Measurements from ENCODE around the gene XYLT1.
A peak's percentile ranks its signal among the peaks of the same experiment; 100 is the strongest.
"Not testable (repeated sequence)": the region's sequence is repeated elsewhere in the genome, so short reads cannot be mapped to it uniquely, and the experiment has no call there.

XYLT1 gene

GRCh38 chr16:17503331-17503730, 32.6 kb upstream of the XYLT1 start:
- H3K27ac Mint-ChIP-seq = no peak overlapping the region
- H3K36me3 Mint-ChIP-seq (ENCODE audit: low read depth) = no peaks in the 10 kb centered on the region
- no peak overlapping the region for H3K4me3 Mint-ChIP-seq
- H3K27me3 Mint-ChIP-seq (ENCODE audit: low read depth) = peaks cover 13% of the 10 kb centered on the region
- no peaks in the 10 kb centered on the region for H3K9me3 Mint-ChIP-seq
- DNase-seq (ENCODE audit: low spot score) = no peak
- no peaks in the 10 kb centered on the region for H3K4me1 Mint-ChIP-seq (ENCODE audit: low read depth)

- no peak overlapping the region for H3K4me3 Mint-ChIP-seq
- H3K9me3 Mint-ChIP-seq = no peaks in the 10 kb centered on the region
- no peaks in the 10 kb centered on the region for H3K36me3 Mint-ChIP-seq (ENCODE audit: low read depth)
Observed at GRCh38 chr16:17501321-17501720, 30.6 kb upstream of the XYLT1 start.

GRCh38 chr16:17499223-17499902, 28.6 kb upstream of the XYLT1 start:
- H3K36me3 Mint-ChIP-seq (ENCODE audit: low read depth) = no peaks in the 10 kb centered on the region
- H3K4me3 Mint-ChIP-seq = no peak overlapping the region
- no peaks in the 10 kb centered on the region for H3K9me3 Mint-ChIP-seq
- DNase-seq (ENCODE audit: low spot score) = no peak
- peaks cover 19% of the 10 kb centered on the region for H3K27me3 Mint-ChIP-seq (ENCODE audit: low read depth)
- H3K27ac Mint-ChIP-seq = no peak overlapping the region
- no peaks in the 10 kb centered on the region for H3K4me1 Mint-ChIP-seq (ENCODE audit: low read depth)

More at GRCh38 chr16:17501321-17501720, 30.6 kb upstream of the XYLT1 start:
- Mint-ChIP-seq H3K27me3 (ENCODE audit: low read depth) (peaks cover 13% of the 10 kb centered on the region), H3K4me1 (ENCODE audit: low read depth) (no peaks in the 10 kb centered on the region), H3K27ac (no peak overlapping the region)
- no peak for DNase-seq (ENCODE audit: low spot score)

- no peak overlapping the region for H3K27ac Mint-ChIP-seq
- H3K4me3 Mint-ChIP-seq = no peak overlapping the region
- no peaks in the 10 kb centered on the region for H3K4me1 Mint-ChIP-seq (ENCODE audit: low read depth)
Observed at GRCh38 chr16:17497648-17498047, 26.9 kb upstream of the XYLT1 start.

GRCh38 chr16:17496891-17497290, 26.1 kb upstream of the XYLT1 start:
- no peak for DNase-seq (ENCODE audit: low spot score)
- Mint-ChIP-seq H3K27me3 (ENCODE audit: low read depth) (peaks cover 19% of the 10 kb centered on the region), H3K9me3 (no peaks in the 10 kb centered on the region), H3K27ac (no peak overlapping the region), H3K36me3 (ENCODE audit: low read depth) (no peaks in the 10 kb centered on the region), H3K4me3 (no peak overlapping the region), H3K4me1 (ENCODE audit: low read depth) (no peaks in the 10 kb centered on the region)

More at GRCh38 chr16:17497648-17498047, 26.9 kb upstream of the XYLT1 start:
- DNase-seq (ENCODE audit: low spot score) = no peak
- peaks cover 19% of the 10 kb centered on the region for H3K27me3 Mint-ChIP-seq (ENCODE audit: low read depth)
- H3K36me3 Mint-ChIP-seq (ENCODE audit: low read depth) = no peaks in the 10 kb centered on the region
- H3K9me3 Mint-ChIP-seq = no peaks in the 10 kb centered on the region

GRCh38 chr16:17493012-17493411, 22.3 kb upstream of the XYLT1 start:
- Mint-ChIP-seq H3K9me3 (no peaks in the 10 kb centered on the region), H3K27me3 (ENCODE audit: low read depth) (peaks cover 25% of the 10 kb centered on the region), H3K4me3 (no peak overlapping the region), H3K27ac (no peak overlapping the region), H3K4me1 (ENCODE audit: low read depth) (no peaks in the 10 kb centered on the region), H3K36me3 (ENCODE audit: low read depth) (no peaks in the 10 kb centered on the region)
- DNase-seq (ENCODE audit: low spot score) = no peak

GRCh38 chr16:17491140-17491662, 20.4 kb upstream of the XYLT1 start:
- H3K4me1 Mint-ChIP-seq (ENCODE audit: low read depth) = no peaks in the 10 kb centered on the region
- H3K27ac Mint-ChIP-seq = no peak overlapping the region
- DNase-seq (ENCODE audit: low spot score) = no peak
- no peaks in the 10 kb centered on the region for H3K9me3 Mint-ChIP-seq
- H3K27me3 Mint-ChIP-seq (ENCODE audit: low read depth) = peaks cover 27% of the 10 kb centered on the region
- no peaks in the 10 kb centered on the region for H3K36me3 Mint-ChIP-seq (ENCODE audit: low read depth)
- no peak overlapping the region for H3K4me3 Mint-ChIP-seq

GRCh38 chr16:17488506-17488905, 17.7 kb upstream of the XYLT1 start:
- DNase-seq (ENCODE audit: low spot score) = no peak
- no peaks in the 10 kb centered on the region for H3K36me3 Mint-ChIP-seq (ENCODE audit: low read depth)
- H3K4me3 Mint-ChIP-seq = no peak overlapping the region
- H3K4me1 Mint-ChIP-seq (ENCODE audit: low read depth) = no peaks in the 10 kb centered on the region
- H3K27ac Mint-ChIP-seq = no peak overlapping the region
- H3K9me3 Mint-ChIP-seq = no peaks in the 10 kb centered on the region
- peaks cover 22% of the 10 kb centered on the region for H3K27me3 Mint-ChIP-seq (ENCODE audit: low read depth)

GRCh38 chr16:17483351-17483750, 12.6 kb upstream of the XYLT1 start:
- H3K27ac Mint-ChIP-seq = no peak overlapping the region
- no peak for DNase-seq (ENCODE audit: low spot score)
- no peaks in the 10 kb centered on the region for H3K9me3 Mint-ChIP-seq
- H3K4me3 Mint-ChIP-seq = no peak overlapping the region
- peaks cover 4% of the 10 kb centered on the region for H3K4me1 Mint-ChIP-seq (ENCODE audit: low read depth)
- peaks cover 22% of the 10 kb centered on the region for H3K27me3 Mint-ChIP-seq (ENCODE audit: low read depth)
- H3K36me3 Mint-ChIP-seq (ENCODE audit: low read depth) = no peaks in the 10 kb centered on the region

GRCh38 chr16:17482341-17482740, 11.6 kb upstream of the XYLT1 start:
- DNase-seq (ENCODE audit: low spot score); H3K36me3 Mint-ChIP-seq (ENCODE audit: low read depth); H3K27ac Mint-ChIP-seq; H3K9me3 Mint-ChIP-seq; H3K4me3 Mint-ChIP-seq; H3K4me1 Mint-ChIP-seq (ENCODE audit: low read depth): not testable (repeated sequence)
- H3K27me3 Mint-ChIP-seq (ENCODE audit: low read depth) = peaks cover 19% of the 10 kb centered on the region

- Mint-ChIP-seq H3K27ac (no peak overlapping the region), H3K4me1 (ENCODE audit: low read depth) (peaks cover 8% of the 10 kb centered on the region), H3K9me3 (no peaks in the 10 kb centered on the region), H3K27me3 (ENCODE audit: low read depth) (peaks cover 18% of the 10 kb centered on the region), H3K36me3 (ENCODE audit: low read depth) (no peaks in the 10 kb centered on the region), H3K4me3 (no peak overlapping the region)
- no peak for DNase-seq (ENCODE audit: low spot score)
Observed at GRCh38 chr16:17481736-17482135, 11.0 kb upstream of the XYLT1 start.

GRCh38 chr16:17477260-17477545, 6.4 kb upstream of the XYLT1 start:
- H3K4me3 Mint-ChIP-seq; H3K27ac Mint-ChIP-seq; H3K36me3 Mint-ChIP-seq (ENCODE audit: low read depth): not testable (repeated sequence)

GRCh38 chr16:17476414-17477259, 5.9 kb upstream of the XYLT1 start:
- Mint-ChIP-seq H3K9me3 (no peaks in the 10 kb centered on the region), H3K36me3 (ENCODE audit: low read depth) (no peaks in the 10 kb centered on the region), H3K27me3 (ENCODE audit: low read depth) (peaks cover 10% of the 10 kb centered on the region), H3K4me1 (ENCODE audit: low read depth) (peaks cover 40% of the 10 kb centered on the region), H3K4me3 (peak overlapping the region; percentile 25), H3K27ac (no peak overlapping the region)
- no peak for DNase-seq (ENCODE audit: low spot score)

More at GRCh38 chr16:17477260-17477545, 6.4 kb upstream of the XYLT1 start:
- not testable (repeated sequence) for H3K27me3 Mint-ChIP-seq (ENCODE audit: low read depth); DNase-seq (ENCODE audit: low spot score); H3K9me3 Mint-ChIP-seq
- H3K4me1 Mint-ChIP-seq (ENCODE audit: low read depth) = peaks cover 37% of the 10 kb centered on the region

- Mint-ChIP-seq H3K4me3 (peak overlapping the region; percentile 78), H3K4me1 (ENCODE audit: low read depth) (peaks cover 42% of the 10 kb centered on the region), H3K27me3 (ENCODE audit: low read depth) (peaks cover 6% of the 10 kb centered on the region), H3K27ac (peak overlapping the region; percentile 77), H3K36me3 (ENCODE audit: low read depth) (no peaks in the 10 kb centered on the region), H3K9me3 (no peaks in the 10 kb centered on the region)
- peak; percentile 65 for DNase-seq (ENCODE audit: low spot score)
Observed at GRCh38 chr16:17475104-17475503, 4.3 kb upstream of the XYLT1 start.

All from T-helper 2 cell treated with Interferon-gamma antibody and Interleukin-4, amounts not matched to agents 5 μg/mL and 100 μg/mL, for 36 hours (primary cell).